CD4-positive, alpha-beta T cell treated with Interleukin-17A for 1 hour (primary cell): ENCODE data around the gene SFTPD.
"Not testable (repeated sequence)": the region's sequence is repeated elsewhere in the genome, so short reads cannot be mapped to it uniquely, and the experiment has no call there.

Experiments used
- DNase-seq: peaks from one replicate; pipeline ENCODE4 v3.0.0-alpha.2; 2020

SFTPD gene

GRCh38 chr10:79948976-79949722 lies at the start of gene SFTPD:
SFTPD (minus strand) TSS chr10:79949105; CDS start chr10:79946659, 2,446 bp downstream.
- DNase-seq: no peak

GRCh38 chr10:79995979-79996634 lies 47.2 kb upstream of the SFTPD start:
- no peak for DNase-seq

GRCh38 chr10:79994556-79994955 lies 45.7 kb upstream of the SFTPD start:
- no peak for DNase-seq

GRCh38 chr10:79988199-79988598 lies 39.3 kb upstream of the SFTPD start:
- not testable (repeated sequence) for DNase-seq

- DNase-seq: not testable (repeated sequence)
These were observed 37.8 kb upstream of the SFTPD start for GRCh38 chr10:79986661-79987060.

- no peak for DNase-seq
These were observed 36.7 kb upstream of the SFTPD start for GRCh38 chr10:79985481-79986072.

- DNase-seq: no peak
These were observed 35.9 kb upstream of the SFTPD start for GRCh38 chr10:79984851-79985250.

GRCh38 chr10:79983286-79983909 lies 34.5 kb upstream of the SFTPD start:
- DNase-seq: no peak

GRCh38 chr10:79982861-79983260 lies 34.0 kb upstream of the SFTPD start:
- no peak for DNase-seq

- DNase-seq: no peak
These were observed 33.5 kb upstream of the SFTPD start for GRCh38 chr10:79982362-79982800.

GRCh38 chr10:79981450-79982361 lies 32.8 kb upstream of the SFTPD start:
- DNase-seq: no peak

GRCh38 chr10:79980711-79981110 lies 31.8 kb upstream of the SFTPD start:
- DNase-seq: no peak

GRCh38 chr10:79979976-79980687 lies 31.2 kb upstream of the SFTPD start:
- no peak for DNase-seq

- no peak for DNase-seq
These were observed 30.5 kb upstream of the SFTPD start for GRCh38 chr10:79979310-79979975.

- DNase-seq: no peak
These were observed 28.1 kb upstream of the SFTPD start for GRCh38 chr10:79976999-79977398.

- no peak for DNase-seq
These were observed 21.2 kb upstream of the SFTPD start for GRCh38 chr10:79970062-79970461.

- DNase-seq: no peak
These were observed 999 bp downstream of the SFTPD start for GRCh38 chr10:79947787-79948424.

GRCh38 chr10:79947083-79947415 lies 1.9 kb downstream of the SFTPD start:
- DNase-seq: no peak

- DNase-seq: no peak
These were observed 2.4 kb downstream of the SFTPD start for GRCh38 chr10:79946271-79947082.
